ENCODE results near the gene SERPINB13.
"Not testable (repeated sequence)": the region's sequence is repeated elsewhere in the genome, so short reads cannot be mapped to it uniquely, and the experiment has no call there.

SERPINB13 gene

GRCh38 chr18:63590373-63590772 is 3.2 kb downstream of the SERPINB13 start:
- no peak for DNase-seq (ENCODE audit: low spot score)

GRCh38 chr18:63590966-63591695 is 4.0 kb downstream of the SERPINB13 start:
- DNase-seq (ENCODE audit: low spot score): no peak

- no peak for DNase-seq (ENCODE audit: low spot score)
These were observed 4.6 kb downstream of the SERPINB13 start for GRCh38 chr18:63591725-63592124.

DNA sequence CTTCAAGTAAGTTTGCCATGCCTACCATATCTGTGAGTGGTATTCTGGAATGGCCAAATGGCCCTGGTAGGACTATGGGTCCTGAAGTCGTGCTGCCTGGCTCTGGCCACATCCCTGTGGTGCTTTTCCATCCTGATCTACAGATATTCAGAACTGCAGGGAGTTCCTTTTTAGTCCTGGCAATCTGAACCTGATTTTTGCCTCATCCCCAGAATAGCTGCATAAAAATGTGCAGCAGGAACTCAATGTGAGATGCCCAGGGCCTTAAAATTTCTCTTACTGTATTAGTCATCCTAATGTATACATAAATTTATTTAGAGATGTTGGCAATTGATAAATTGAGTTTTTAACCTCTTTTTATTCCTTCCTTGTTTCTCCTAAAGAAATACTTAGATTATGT is 5.3 kb downstream of the SERPINB13 start:
- no peak for DNase-seq (ENCODE audit: low spot score)

DNA sequence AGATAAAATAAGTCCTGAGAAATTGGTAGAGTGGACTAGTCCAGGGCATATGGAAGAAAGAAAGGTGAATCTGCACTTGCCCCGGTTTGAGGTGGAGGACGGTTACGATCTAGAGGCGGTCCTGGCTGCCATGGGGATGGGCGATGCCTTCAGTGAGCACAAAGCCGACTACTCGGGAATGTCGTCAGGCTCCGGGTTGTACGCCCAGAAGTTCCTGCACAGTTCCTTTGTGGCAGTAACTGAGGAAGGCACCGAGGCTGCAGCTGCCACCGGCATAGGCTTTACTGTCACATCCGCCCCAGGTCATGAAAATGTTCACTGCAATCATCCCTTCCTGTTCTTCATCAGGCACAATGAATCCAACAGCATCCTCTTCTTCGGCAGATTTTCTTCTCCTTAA is 9.8 kb downstream of the SERPINB13 start:
- DNase-seq (ENCODE audit: low spot score): no peak

DNA sequence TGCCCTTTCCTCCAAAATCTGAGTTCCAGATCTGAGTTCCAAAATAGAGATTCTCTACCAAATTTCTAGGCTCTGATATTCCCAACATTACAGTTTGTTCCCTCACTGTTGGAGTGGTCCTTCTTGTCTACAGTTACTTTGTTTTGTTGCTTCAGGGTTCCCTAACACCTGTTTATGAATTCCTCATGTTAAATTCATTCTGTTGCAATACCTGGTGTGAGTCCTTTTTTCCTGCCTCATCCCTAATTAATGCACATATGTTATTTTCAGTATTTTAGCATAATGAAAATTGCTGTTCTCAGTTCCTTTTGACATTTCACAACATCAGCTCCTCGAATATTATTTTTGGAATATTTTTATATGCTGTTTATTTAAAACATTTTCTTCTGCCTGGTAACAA is 16.2 kb downstream of the SERPINB13 start:
- no peak for DNase-seq (ENCODE audit: low spot score)

DNA sequence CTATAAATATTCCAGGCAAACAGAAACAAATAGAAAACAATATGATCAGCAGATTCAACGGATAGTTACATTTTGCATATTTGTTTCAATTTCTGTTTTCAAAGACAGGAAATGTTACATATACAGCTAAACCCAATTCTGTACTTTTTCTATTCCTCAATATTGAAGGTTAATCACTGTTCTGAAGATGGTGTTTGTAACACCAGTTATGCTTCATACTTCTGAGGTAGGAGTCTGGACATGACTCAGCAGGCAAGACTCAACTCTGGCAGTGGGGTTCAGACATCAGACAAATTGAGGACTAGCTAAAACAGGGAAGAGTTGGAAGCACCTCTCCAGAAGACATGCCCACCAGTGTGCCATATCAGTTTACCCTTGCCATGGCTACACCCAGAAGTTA is 16.6 kb downstream of the SERPINB13 start:
- no peak for DNase-seq (ENCODE audit: low spot score)

DNA sequence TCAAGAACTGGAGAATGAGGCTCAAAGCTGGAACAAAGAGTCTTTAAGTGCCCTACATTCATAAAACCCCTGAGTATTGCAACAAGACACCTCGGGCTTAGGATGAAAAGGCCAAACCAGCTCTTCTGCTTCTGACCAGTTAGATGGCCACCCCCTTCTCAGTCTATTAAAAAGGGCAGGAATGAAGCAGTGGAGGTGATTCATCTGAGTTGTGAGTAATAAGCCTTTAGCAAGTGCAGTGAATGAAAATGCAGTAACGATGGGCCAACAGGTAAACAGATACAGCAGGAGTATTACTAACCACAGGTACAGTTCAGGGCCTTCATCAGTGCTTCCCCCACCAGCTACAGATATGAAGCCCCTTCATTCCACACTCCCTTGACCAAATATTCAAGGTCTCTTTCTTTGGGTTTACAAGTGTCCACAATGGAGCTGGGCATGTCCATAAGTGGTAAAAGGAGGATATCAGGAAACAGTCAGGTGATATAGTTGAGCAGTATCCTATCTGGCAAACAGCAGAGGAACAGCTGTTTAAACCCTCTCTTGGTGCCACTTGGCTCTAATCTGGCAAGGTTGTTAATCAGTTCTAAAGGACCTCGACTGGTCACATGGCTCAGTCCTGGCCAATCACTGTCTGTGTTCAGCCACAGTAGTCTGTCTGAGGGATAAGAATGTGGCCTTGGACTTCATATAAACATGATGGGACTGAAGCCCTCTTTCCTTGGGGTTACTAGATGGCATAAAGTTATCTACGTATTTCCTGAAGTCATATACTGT is 17.8 kb downstream of the SERPINB13 start:
- DNase-seq (ENCODE audit: low spot score): no peak

DNA sequence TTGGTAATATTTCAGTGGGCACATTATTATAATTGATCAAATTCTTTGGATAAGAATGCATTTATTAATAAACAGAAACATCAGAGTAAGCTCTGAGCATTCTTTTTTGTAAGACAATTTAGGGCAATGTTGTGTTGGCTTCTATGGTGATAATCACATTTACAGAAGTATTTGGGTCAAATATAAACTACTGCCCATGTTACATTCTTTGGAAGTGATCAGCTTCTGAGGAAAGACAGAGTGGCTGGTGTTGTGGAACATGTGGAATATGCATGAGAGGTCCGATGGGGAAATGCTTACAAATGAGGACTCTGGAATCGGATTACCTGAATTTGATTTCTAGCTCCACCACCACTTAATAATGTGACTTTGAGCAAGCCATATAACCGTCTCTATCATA is 19.4 kb downstream of the SERPINB13 start:
- no peak for DNase-seq (ENCODE audit: low spot score)

- DNase-seq (ENCODE audit: low spot score): no peak
These were observed 26.3 kb downstream of the SERPINB13 start for GRCh38 chr18:63613420-63613819.

GRCh38 chr18:63617049-63617914 is 30.1 kb downstream of the SERPINB13 start:
- DNase-seq (ENCODE audit: low spot score): no peak

DNA sequence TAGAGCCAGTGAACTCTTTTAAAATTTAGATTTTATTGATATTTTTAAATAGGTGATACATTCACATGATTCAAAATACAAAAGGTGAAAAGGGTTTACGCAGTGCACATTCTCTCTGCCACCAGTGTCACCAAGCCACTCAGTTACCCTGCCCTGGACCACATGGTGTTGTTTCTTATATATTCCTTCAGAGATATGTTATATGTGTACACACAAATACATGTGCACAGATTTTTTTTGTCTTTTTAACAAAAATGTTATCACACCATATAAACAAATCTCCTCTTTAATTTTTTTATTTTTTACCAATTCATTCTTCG is 30.7 kb downstream of the SERPINB13 start:
- no peak for DNase-seq (ENCODE audit: low spot score)

GRCh38 chr18:63619661-63620060 is 32.5 kb downstream of the SERPINB13 start:
- DNase-seq (ENCODE audit: low spot score): no peak

- no peak for DNase-seq (ENCODE audit: low spot score)
These were observed 37.7 kb downstream of the SERPINB13 start for GRCh38 chr18:63624863-63625262.

DNA sequence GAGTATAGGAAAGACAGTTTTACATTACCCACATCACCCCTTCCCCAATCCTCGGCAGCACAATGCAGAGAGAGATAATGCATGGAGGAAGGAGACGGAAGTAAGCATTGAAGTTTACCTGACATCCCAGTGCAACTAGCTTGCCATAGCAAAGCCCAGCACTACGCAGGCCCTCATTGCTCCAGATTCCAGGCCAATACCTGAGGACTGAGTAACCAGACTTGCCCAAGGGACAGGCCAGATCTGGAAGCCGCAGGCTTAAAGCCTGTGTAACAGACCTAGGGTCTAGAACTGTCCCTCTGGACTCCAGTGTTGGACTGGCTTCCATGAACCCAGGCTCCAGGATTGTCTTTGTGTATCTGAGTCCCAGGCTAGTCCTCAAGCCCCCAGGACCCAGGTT is 39.3 kb downstream of the SERPINB13 start:
- no peak for DNase-seq (ENCODE audit: low spot score)

GRCh38 chr18:63627819-63628218 is 40.7 kb downstream of the SERPINB13 start:
- no peak for DNase-seq (ENCODE audit: low spot score)

DNA sequence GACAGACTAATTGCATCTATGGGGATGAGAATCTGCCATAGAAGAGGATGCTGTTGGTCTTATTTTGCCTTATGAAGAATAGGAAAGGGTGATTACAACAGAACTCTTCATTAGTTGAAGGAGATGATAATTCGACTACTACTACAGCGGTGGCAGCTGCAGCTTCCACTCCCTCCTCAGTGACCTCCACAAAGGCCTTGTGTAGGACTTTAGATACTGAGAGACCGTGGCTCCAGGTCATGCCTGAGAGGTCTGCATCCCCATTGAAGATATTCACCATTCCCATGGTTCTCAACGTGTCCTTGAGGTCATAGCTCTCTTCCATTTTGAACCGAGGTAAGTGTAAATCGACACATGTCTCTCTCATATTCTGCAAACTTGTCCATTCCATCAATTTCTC is 50.6 kb downstream of the SERPINB13 start:
- no peak for DNase-seq (ENCODE audit: low spot score)

GRCh38 chr18:63641157-63641680 is 54.1 kb downstream of the SERPINB13 start:
- DNase-seq (ENCODE audit: low spot score): not testable (repeated sequence)

DNA sequence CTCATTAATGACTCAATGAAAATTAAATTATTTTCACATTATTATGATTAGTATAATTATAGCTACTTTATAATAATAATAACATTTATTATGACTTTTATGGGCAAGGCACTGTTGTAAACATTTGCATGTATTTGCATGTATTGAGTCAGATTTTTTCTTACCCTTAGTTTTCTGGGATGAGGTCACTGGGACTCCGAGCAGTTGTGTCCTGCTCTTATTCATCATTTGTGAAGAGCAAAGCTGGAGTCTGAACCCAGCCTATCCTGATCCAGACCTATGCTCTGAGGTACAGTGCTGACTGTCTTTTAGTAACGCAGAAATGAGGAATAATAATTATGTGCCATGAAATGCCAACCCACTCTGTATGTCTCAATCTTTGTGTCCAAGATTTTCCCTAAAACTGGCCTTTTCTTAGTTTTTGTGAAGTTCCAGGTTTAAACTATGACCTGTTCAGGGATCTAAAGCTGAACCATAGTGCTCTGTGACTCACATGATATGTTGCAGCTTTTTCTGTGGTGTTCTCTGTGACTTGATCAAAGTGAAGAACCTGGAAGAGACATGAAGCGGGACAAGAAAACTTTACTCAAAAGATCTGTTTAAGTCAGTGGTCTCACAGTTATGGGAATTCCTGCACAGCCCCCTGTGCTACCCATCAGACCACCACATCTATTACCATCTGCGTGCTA is 55.7 kb downstream of the SERPINB13 start:
- not testable (repeated sequence) for DNase-seq (ENCODE audit: low spot score)

DNA sequence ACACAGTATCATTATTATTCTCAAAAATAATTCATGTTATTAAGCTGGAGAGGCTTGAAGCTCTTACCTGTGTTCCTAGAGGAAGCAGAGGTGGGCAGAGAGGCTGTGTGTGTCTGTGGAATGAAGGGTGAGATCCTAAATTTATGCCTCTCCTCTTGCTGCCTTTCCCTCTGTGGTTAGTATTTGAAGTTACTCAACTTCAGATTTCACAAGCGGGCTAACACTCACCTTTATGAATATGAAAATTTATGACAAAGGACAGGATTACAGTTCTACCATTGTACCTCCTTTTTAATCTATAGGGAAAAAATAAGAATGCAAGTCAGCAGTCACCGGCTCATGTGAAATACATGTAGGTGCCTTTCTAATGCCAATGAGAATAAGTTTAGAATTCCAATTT is 57.0 kb downstream of the SERPINB13 start, which contains the start of gene SERPINB4:
SERPINB4 (minus strand) TSS at position 115 of the 400 bp plus-strand sequence. CDS start 679 bp downstream, outside the sequence.
- DNase-seq (ENCODE audit: low spot score): not testable (repeated sequence)

GRCh38 chr18:63644694-63645093 is 57.6 kb downstream of the SERPINB13 start:
- DNase-seq (ENCODE audit: low spot score): not testable (repeated sequence)

DNA sequence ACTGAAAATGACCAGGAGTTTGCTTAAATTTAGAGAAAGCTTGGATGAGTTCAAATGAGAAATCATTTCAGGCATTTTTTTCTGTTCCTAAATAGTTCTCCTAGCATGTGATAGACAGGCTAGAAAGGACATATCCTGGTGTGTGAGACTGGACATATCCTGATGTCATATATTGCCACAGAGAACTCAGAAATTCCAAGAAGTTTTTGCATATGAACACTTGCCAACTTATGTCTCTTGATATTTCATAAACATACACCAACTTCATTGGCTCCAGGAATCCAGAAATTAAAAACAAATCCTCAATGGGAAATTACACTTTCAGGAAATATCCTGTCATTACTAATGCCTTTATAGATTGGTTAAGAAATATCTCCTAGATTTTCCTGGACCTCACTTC is 59.8 kb downstream of the SERPINB13 start:
- no peak for DNase-seq (ENCODE audit: low spot score)

All from germinal center (tissue), 1 donor.